Kidney epithelial cell (primary cell): ENCODE results near the gene SGO2. TPM values are rescaled to one million over a fixed set of nuclear protein-coding genes. Genes with fewer than 3 reads are reported as not detected.
A peak's percentile ranks its signal among the peaks of the same experiment; 100 is the strongest.

Experiments used
- DNase-seq: peaks from one replicate; pipeline ENCODE4 v3.0.0-alpha.2; 2010; ENCODE audit warnings: low read depth
- H3K27me3 ChIP-seq: 2 replicates; pipeline ENCODE4 v1.6.0; 2011; ENCODE audit warnings: low read length; ENCODE audit not compliant: control insufficient read depth, insufficient read depth
- H3K36me3 ChIP-seq: 2 replicates; pipeline ENCODE4 v1.5.1; 2011; ENCODE audit warnings: low read length; ENCODE audit not compliant: control insufficient read depth, insufficient read depth
- H3K4me3 ChIP-seq: 2 replicates; pipeline ENCODE4 v1.5.1; 2011; ENCODE audit warnings: low read depth, mild to moderate bottlenecking, control low read depth, low read length
- total RNA-seq: library from RNA; depleted of rRNA; stranded (reverse); fragments of >200 nt; gene quantifications from 2 replicates; pipeline ENCODE4 v1.2.3, GENCODE V29; 2015
- TF ChIP-seq, protein P1 (sequence below): IDR thresholded peaks from 2 replicates; pipeline ENCODE4 v1.5.1; 2011; ENCODE audit warnings: mild to moderate bottlenecking, moderate library complexity, low read length, control low read depth, inconsistent platforms; ENCODE audit not compliant: insufficient read depth, poor library complexity, severe bottlenecking

SGO2 gene, protein sequence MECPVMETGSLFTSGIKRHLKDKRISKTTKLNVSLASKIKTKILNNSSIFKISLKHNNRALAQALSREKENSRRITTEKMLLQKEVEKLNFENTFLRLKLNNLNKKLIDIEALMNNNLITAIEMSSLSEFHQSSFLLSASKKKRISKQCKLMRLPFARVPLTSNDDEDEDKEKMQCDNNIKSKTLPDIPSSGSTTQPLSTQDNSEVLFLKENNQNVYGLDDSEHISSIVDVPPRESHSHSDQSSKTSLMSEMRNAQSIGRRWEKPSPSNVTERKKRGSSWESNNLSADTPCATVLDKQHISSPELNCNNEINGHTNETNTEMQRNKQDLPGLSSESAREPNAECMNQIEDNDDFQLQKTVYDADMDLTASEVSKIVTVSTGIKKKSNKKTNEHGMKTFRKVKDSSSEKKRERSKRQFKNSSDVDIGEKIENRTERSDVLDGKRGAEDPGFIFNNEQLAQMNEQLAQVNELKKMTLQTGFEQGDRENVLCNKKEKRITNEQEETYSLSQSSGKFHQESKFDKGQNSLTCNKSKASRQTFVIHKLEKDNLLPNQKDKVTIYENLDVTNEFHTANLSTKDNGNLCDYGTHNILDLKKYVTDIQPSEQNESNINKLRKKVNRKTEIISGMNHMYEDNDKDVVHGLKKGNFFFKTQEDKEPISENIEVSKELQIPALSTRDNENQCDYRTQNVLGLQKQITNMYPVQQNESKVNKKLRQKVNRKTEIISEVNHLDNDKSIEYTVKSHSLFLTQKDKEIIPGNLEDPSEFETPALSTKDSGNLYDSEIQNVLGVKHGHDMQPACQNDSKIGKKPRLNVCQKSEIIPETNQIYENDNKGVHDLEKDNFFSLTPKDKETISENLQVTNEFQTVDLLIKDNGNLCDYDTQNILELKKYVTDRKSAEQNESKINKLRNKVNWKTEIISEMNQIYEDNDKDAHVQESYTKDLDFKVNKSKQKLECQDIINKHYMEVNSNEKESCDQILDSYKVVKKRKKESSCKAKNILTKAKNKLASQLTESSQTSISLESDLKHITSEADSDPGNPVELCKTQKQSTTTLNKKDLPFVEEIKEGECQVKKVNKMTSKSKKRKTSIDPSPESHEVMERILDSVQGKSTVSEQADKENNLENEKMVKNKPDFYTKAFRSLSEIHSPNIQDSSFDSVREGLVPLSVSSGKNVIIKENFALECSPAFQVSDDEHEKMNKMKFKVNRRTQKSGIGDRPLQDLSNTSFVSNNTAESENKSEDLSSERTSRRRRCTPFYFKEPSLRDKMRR
- total RNA-seq, result 3.4 and 5.4 TPM in 2 replicates

DNA sequence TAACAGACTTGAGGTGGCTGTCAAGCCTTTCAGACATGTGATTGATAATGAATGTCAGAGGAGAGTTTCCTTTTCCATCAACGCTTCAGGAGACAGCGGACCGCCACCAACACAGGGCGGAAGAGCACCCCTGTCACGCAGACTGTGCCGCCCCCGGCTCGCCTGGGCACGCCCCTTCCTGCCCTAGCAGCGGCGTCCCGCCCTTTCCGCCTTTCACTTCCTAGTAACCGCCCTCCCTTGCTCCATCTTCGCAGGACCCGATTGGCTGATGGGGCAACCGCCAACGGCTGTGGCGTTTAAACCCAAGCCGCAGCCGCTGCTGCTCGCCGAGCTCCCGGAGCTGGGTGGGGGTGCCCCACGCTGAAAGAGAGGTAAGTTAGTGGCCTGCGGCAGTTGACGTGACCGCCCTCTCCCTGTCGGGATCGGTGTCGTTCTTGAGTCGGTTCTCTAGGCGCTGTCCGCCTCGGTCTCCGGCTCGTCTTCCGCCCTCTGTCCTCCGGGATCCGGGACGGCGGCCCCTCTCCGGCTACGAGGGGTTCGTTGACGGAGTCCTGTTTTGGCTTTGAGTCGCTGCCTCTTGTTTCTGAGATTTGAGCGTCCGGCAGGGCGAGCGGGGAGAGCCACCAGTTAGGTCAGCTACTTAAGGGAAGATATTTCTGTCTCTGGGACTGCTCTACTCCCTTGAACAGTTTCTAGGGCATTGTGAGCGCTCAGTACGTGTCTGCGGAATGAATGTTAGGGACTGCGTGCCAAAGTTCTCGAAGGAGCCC is at the start of gene SGO2:
Gene SGO2 (plus strand): TSS at position 326 of the 770 bp plus-strand sequence. CDS start 6,769 bp downstream, outside the sequence.
- peak; percentile 85 for DNase-seq
- no peaks in the 10 kb centered on the region for H3K27me3 ChIP-seq
- TF ChIP-seq, protein P1, sequence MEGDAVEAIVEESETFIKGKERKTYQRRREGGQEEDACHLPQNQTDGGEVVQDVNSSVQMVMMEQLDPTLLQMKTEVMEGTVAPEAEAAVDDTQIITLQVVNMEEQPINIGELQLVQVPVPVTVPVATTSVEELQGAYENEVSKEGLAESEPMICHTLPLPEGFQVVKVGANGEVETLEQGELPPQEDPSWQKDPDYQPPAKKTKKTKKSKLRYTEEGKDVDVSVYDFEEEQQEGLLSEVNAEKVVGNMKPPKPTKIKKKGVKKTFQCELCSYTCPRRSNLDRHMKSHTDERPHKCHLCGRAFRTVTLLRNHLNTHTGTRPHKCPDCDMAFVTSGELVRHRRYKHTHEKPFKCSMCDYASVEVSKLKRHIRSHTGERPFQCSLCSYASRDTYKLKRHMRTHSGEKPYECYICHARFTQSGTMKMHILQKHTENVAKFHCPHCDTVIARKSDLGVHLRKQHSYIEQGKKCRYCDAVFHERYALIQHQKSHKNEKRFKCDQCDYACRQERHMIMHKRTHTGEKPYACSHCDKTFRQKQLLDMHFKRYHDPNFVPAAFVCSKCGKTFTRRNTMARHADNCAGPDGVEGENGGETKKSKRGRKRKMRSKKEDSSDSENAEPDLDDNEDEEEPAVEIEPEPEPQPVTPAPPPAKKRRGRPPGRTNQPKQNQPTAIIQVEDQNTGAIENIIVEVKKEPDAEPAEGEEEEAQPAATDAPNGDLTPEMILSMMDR, result peak; percentile 9
- H3K4me3 ChIP-seq, result peak within 1 kb of the TSS; percentile 63
- no peaks in the 10 kb centered on the region for H3K36me3 ChIP-seq

DNA sequence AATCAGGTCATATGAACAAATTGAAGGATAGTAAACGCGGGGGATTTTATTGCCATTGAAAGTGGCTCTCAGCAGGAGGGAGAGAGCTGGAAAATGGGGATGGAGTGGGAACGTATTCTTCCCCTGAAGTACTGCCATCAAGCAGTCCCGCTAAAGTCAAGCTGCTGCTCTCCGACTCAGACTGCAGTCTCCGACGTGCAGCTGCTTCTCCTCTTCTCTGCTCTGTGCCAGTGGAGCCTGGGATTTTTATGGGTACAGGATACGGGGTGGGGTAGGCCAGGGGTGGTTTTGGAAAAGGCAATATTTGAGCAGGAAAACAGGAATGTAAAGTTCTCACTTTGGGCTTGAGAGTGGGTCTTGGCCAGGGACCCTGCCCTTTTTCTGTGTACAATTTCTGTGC is 49.2 kb upstream of the SGO2 start:
- Histone ChIP-seq H3K27me3 (no peaks in the 10 kb centered on the region), H3K4me3 (no peak overlapping the region), H3K36me3 (peaks cover 1% of the 10 kb centered on the region)
- TF ChIP-seq, protein P1, result no peak
- DNase-seq, result no peak

DNA sequence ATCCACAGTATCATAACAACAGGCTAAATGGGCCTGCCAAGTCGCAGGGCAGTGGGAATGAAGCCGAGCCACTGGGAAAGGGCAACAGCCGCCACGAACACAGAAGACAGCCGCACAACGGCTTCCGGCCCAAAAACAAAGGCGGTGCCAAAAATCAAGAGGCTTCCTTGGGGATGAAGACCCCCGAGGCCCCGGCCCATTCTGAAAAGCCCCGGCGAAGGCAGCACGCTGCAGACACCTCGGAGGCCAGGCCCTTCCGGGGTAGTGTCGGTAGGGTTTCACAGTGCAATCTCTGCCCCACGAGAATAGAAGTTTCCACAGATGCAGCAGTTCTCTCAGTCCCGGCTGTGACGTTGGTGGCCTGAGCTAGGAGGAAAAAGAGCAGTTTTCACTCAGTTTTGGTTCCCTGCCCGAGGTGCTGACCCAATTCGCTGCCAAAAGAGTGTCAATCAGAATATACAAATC is 48.3 kb upstream of the SGO2 start:
- Histone ChIP-seq H3K36me3 (peaks cover 1% of the 10 kb centered on the region), H3K4me3 (no peak overlapping the region), H3K27me3 (no peaks in the 10 kb centered on the region)
- no peak for DNase-seq
- TF ChIP-seq, protein P1, result no peak

DNA sequence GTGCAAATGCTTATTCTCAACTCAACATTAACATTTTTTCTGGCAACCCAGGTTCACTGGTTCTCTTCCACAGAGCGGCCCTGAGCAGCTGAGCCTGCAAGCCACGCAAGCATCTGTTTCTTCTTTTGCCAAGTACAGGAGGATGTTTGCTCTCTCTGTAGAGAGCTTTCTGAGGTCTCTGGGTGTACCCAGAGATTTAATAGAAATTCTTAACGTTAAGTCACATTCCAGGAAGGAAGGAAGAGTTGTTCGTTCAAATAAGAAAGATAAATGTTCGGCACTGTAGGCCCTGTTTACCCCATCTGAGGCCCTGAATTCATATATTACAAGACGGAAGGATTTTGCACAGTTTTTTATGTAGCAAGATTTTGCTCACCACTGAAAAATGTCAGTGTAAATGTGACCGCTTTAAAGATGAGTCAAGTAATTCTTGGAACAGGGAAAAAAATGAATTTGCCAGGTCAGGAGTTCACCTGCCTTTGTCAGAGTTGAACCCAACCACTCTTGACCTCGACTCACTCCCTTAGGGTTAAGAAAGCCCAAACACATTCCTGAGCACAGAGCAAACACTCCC is 46.2 kb upstream of the SGO2 start:
- TF ChIP-seq, protein P1, result no peak
- Histone ChIP-seq H3K27me3 (no peaks in the 10 kb centered on the region), H3K36me3 (peaks cover under 1% of the 10 kb centered on the region), H3K4me3 (no peak overlapping the region)
- no peak for DNase-seq

DNA sequence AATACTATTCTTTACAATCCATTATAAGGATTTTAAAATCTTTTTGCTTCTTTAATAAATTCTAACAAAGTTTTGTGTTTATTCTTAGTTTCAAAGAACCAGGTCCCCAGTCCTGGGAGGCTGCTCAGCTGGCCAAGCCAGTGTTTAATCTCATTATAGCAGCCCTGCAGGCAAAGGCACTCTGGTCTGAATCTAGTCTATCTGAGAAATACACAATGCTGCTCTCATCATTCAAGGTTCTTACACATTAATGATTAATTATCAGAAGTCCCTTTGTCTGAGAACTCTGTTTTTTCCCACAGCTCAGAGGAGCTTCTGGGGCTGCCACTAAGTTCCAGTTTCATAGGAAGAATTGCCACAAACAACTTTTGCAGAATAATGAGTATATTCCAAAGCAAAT is 43.8 kb upstream of the SGO2 start:
- no peak for DNase-seq
- H3K4me3 ChIP-seq, result no peak overlapping the region
- H3K36me3 ChIP-seq, result no peaks in the 10 kb centered on the region
- no peaks in the 10 kb centered on the region for H3K27me3 ChIP-seq
- TF ChIP-seq, protein P1, result no peak
